GM18511 (cell line): ENCODE results near the gene SMIM24.

ENCODE experiments used
- ATAC-seq: cut with Tn5 transposase; IDR thresholded peaks from one replicate; pipeline ENCODE4 v1.9.1; 2021; ENCODE audit warnings: mild to moderate bottlenecking, moderate library complexity; ENCODE audit not compliant: unreplicated experiment

Gene SMIM24

DNA sequence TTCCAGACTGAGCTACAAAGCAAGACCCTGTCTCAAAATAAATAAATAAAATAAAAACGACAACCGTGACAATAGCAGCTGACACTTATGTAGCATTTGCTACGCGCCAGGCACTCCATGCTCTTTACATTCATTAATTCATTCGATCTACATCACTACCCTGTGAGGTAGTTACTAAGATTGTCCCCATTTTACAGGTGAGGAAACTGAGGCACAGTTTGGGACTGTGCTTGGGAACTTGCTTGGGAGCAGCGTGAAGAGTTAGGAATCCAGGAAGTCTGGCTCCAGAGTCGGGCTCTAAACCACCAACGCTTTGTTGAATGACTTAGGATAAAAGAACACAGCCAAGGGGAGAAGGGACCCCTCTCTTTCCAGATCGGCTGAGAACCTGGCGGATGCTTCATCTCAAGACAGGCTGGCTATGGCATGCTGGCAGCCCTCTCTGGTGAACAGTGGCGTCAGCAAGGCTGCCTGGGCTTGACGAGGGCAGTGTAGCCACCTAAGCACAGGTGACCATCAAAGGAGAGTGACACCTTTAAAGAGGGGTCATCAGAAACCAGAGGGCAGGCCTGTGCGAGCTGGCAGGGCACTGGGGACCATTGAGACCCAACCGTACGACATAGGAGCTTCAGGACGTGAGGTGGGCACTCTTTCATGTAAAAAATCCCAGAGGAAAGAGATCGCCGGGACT is 19.6 kb upstream of the SMIM24 start:
- ATAC-seq = no peak

DNA sequence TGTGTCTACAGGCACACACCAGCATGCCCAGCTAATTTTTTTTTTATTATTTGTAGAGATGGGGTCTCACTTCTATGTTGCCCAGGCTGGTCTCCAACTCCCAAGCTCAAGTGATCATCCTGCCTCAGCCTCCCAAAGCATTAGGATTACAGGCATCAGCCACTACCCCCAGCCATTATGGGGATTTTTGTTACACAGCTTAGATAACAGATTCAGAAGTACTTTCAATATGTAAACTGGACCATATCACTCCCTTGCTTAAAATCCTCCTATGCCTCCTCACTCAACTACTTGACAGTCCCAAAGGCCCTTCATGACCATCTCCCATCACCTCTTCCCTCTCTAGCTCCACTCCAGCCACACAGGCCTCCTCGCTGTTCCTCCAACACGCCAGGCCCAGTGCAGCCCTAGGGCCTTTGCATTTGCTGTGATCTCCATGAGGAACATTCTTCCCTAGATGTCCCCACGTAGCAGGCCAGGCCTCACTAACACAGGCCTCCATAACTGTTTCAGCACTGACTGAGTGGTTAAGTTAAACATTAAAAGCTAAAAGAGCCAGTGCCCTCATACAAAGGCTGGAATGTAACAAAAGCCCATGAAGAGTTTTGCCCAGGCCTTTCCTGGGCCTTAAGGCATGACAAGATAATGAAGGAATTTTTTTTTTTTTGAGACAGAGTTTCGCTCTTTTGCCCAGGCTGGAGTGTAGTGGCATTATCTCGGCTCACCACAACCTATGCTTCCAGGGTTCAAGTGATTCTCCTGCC is 17.6 kb upstream of the SMIM24 start:
- ATAC-seq = no peak

DNA sequence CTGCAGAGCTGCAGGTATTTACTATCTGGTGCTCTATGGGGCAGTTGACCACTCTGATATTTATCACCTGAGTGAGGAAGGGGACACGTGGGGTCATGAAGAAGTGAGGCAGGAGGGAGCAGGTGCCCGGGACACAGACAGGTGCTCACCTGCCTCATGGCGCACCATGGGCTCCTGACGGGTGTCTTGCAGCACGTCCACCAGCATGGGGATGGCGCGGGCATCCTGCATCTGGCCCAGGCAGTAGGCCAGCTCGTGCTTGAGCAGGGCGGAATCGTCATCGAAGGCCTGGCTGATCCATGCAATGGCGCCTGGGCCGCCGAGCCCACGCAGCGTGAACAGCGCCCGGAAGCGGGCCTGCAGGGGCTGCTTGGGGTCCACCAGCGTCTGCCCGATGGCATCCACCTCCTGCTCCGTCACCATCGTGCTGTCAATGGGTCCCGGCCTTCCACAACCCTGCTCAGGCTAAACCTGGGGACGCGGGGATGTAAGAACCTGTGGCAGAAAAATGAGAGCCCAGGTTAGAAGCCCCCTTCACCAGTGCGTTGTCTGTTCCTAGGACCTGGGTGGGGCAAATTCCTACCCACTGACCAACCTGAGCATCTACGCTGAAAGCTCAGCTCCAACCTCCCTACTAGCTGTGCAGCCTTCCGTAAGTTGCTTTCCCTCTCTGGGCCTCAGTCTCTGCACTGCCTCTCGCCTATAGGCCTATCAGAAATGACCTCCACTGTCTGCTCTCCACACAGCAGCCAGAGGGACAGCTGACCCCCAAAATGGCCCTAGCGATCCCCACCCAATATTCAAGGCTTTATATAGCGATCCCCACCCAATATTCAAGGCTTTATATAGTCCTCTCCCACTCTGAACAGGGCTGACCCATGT is 16.3 kb upstream of the SMIM24 start:
- no peak for ATAC-seq

- ATAC-seq = no peak
These were observed 14.2 kb upstream of the SMIM24 start for GRCh38 chr19:3494559-3494958.

DNA sequence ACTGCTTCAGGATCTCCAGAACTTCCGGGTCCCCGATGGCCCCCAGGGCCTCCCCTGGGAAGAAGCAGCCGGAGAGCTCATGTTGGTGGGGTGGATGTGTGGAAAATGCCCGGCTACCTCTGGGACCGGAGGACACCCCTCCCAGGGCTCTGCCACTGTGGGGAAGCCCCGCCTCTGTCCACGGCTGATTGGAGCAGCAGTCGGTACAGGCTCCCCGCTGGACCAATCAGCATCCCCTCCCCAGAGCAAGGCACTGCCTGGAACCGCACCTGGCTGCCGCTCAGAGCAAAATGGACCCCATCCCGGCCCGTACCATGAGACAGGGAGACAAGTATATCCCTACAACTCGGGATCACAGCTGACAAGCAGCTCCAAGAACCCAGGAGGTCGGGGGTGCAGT is 13.7 kb upstream of the SMIM24 start:
- ATAC-seq = no peak

- no peak for ATAC-seq
These were observed 13.3 kb upstream of the SMIM24 start for GRCh38 chr19:3493651-3494050.

DNA sequence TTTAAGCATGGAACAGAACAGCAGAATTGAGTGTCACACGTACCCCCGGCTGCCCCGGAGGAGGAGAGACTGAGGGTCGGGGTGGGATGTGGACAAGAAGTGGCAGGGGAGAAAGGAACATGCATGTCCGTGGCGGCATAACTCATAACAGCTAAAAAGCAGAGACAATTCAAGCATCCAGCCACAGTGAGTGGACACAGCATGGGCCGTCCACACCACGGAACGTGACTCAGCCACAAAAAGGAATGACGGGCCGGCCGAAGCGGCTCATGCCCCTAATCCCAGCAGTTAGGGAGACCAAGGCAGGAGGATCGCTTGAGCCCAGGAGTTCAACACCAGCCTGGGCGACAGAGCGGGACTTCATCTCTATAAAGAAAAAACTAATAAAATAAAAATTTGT is 12.6 kb upstream of the SMIM24 start:
- ATAC-seq = no peak

GRCh38 chr19:3492131-3492839 is 12.0 kb upstream of the SMIM24 start:
- ATAC-seq = no peak

- no peak for ATAC-seq
These were observed 11.2 kb upstream of the SMIM24 start for GRCh38 chr19:3491396-3492119.

DNA sequence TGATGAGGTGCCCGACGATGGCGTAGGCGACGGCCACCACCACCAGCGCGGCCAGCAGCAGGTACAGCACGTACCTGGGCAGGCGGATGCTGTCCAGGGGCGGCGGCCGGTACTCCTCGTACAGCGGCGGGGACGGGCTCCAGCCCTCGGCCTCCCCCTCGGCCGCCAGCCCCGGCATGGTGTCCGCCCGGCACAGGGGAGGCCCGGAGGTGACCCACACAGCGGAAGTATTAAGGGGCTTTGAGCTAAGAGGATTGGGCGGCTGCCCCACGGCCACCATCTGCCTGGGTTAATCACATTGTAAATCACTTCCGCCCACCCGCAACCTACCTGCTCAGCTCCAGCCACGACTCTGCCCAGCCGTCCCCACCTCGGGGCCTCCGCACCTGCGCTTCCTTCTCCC is 2.9 kb upstream of the SMIM24 start, which contains the start of gene SMIM44:
Gene SMIM44 (minus strand): TSS at position 216 of the 403 bp plus-strand sequence. CDS start 38 bp downstream, at position 178.
- ATAC-seq = no peak

GRCh38 chr19:3482507-3483225 is 2.3 kb upstream of the SMIM24 start:
- ATAC-seq = no peak

DNA sequence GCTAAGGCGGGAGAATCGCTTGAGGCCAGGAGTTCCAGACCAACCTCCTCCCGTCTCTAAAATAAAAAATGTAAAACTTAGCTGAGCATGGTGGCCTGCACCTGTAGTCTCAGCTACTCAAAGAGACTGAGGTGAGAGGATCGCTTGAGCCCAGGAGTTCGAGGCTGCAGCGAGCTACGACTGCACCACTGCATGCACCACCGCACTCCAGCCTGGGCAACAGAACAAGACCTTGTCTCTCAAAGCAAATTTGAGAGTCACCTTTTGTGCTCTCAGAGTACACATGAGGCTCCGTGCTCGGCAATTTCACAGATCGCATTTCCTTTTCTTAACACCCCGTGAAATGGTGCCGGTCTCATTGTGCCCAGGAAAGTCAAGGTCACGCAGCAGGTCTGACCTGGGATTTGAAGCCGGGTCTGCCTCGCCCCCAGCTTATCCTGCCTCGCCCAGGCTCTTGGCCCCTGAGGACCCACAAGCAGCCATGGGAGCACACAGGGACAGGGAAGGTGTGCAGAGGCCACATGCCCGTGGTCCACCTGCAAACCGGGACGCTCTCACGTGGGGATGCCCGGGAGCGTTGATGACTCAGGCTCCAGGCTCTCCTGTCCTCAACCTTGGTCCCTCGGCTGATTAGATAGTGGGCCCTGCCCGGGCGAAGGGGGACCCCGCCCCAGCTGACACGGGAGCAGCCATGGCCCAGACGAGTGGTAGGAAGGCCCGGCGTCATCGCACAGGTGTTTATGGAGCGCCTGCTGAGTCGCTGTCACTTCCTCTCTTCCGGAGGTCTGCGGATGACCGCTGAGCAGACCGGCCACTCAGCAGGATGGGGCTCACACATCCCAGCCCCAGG is 1.1 kb upstream of the SMIM24 start:
- no peak for ATAC-seq

- ATAC-seq = no peak
These were observed 500 bp downstream of the SMIM24 start for GRCh38 chr19:3479834-3480215.

DNA sequence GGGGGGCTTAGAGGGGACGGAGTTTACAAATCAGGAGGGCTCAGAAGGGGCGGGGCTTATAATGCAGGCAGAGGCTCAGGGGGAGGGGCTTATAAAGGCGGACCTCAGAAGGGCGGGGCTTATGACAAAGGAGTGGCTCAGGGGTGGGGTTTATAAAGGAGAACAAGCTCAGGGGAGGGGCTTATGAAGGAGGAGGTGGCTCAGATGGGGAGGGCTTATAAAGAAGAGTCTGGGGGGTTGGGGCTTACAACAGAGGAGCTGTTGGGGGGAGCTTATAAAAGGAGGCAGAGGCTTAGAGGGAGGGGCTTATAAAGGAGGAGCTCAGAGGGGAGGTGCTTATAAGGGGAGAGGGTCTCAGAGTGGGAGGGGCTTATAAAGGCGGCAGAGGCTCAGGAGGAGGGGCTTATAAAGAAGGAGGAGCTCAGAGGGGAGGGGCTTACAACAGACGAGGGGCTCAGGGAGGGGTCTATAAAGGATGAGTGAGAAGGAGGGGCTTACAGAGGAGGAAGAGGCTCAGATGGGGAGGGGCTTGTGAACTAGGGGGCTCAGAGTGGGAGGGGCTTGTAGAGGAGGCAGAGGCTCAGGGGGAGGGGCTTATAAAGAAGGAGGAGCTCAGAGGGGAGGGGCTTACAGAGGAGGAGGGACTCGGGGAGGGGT is 1.0 kb downstream of the SMIM24 start:
- ATAC-seq = no peak

DNA sequence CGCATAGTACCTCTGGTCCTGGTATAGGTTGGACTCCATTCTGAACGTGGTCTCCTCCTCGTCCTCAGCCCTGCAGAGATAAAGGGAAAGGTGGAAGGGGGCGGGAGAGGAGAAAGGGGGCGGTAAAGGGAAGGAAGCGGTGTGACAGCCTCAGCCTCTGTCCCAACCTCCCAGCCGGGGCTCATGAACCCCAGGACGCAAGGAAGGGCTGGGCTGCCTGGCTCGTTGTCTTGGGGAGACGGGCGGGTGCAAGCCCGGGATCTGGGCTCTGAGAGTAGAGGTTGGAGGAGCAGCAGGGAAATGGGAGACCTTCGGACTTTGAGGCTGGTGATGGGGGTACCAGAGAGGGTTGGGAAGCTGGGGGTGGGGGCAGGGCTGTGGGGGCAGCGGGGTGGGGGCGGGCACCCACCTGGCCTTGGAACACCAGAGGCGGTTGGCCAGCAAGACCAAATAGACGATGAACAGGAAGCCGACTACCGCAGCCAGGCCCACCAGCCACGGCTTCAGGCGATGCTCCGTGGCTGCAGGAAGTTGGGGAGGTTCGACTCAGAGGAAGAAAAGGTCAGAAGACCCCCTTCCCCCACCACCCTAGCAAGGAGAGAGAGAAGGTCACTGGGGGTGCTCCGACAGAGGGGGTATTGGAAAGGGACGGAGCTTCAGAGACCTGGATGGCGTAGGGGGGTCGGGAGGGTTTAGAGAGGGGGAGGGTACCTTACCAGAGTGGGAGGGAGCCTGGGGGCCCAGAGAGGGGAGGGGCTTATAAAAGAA is 1.7 kb downstream of the SMIM24 start:
- ATAC-seq = no peak

DNA sequence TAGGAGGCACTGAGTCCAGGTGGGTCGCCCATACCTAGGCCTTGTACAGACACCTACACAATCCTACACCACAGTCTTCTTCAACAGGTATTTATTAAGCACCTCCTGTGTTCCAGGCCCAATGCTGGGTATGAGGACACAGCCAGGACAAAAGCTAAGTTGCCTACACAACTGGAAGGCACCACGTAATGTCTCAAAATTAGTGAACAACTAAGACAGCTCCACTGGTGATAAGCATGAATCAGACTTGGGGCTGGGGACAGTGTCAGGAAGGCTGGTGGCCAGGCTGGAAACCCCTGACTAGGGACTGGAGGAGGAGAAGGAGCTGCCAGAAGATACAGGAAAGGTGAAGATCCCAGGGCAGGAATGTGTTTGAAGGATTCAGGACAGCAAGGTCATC is 2.4 kb downstream of the SMIM24 start:
- no peak for ATAC-seq

- no peak for ATAC-seq
These were observed 2.8 kb downstream of the SMIM24 start for GRCh38 chr19:3477506-3477905.
